Measurements from ENCODE around the gene RAD54L. TPM values are rescaled to one million over a fixed set of nuclear protein-coding genes. Genes with fewer than 3 reads are reported as not detected.

RAD54L gene
- total RNA-seq, 2 experiments from 2014 or later = 43.9 to 44.0 TPM

- POLR2A ChIA-PET = interaction anchor here (0.6 to 1.2 kb wide), 5 partner anchors 10 to 935 kb away, joined by 3 to 6 read pairs (median 3); no protein-coding TSS in a partner anchor
- Mint-ChIP-seq H3K27me3 (no peaks in the 10 kb centered on the region), H3K4me1 (peaks cover 14% of the 10 kb centered on the region), H3K27ac (no peak overlapping the region), H3K4me3 (no peak overlapping the region), H3K9me3 (no peaks in the 10 kb centered on the region), H3K36me3 (ENCODE audit: low read depth) (peaks cover 33% of the 10 kb centered on the region)
- CTCF ChIA-PET = no interaction called here
- DNase-seq = no peak
These were observed 50.8 kb downstream of the RAD54L start for GRCh38 chr1:46298387-46298786.

GRCh38 chr1:46300673-46301405 lies 53.3 kb downstream of the RAD54L start:
- Mint-ChIP-seq H3K4me3 (peak overlapping the region; percentile 95), H3K36me3 (ENCODE audit: low read depth) (peaks cover 34% of the 10 kb centered on the region), H3K27ac (peak overlapping the region; percentile 12), H3K4me1 (peaks cover 24% of the 10 kb centered on the region), H3K27me3 (no peaks in the 10 kb centered on the region), H3K9me3 (no peaks in the 10 kb centered on the region)
- no peak for DNase-seq
- CTCF ChIA-PET = interaction anchor here (0.8 to 0.9 kb wide), 2 partner anchors 47 kb away, joined by 3 to 4 read pairs; no protein-coding TSS in a partner anchor
- POLR2A ChIA-PET = interaction anchor here (0.8 to 1.8 kb wide), 4 partner anchors 9 to 19 kb away, joined by 4 to 5 read pairs (median 4); no protein-coding TSS in a partner anchor

- peaks cover 34% of the 10 kb centered on the region for H3K36me3 Mint-ChIP-seq (ENCODE audit: low read depth)
- POLR2A ChIA-PET = interaction anchor here (0.8 to 1.8 kb wide), 3 partner anchors 9 to 20 kb away, joined by 4 to 5 read pairs (median 4); no protein-coding TSS in a partner anchor
- peak overlapping the region; percentile 95 for H3K27ac Mint-ChIP-seq
- CTCF ChIA-PET = interaction anchor here (0.8 kb wide), 1 partner anchor 47 kb away, joined by 4 read pairs; no protein-coding TSS in a partner anchor
- H3K27me3 Mint-ChIP-seq = no peaks in the 10 kb centered on the region
- no peak for DNase-seq
- H3K9me3 Mint-ChIP-seq = no peaks in the 10 kb centered on the region
- H3K4me3 Mint-ChIP-seq = peak overlapping the region; percentile 95
- peaks cover 30% of the 10 kb centered on the region for H3K4me1 Mint-ChIP-seq
These were observed 53.8 kb downstream of the RAD54L start for GRCh38 chr1:46301406-46301807.

- Mint-ChIP-seq H3K36me3 (ENCODE audit: low read depth) (peaks cover 28% of the 10 kb centered on the region), H3K4me1 (peaks cover 36% of the 10 kb centered on the region), H3K9me3 (no peaks in the 10 kb centered on the region), H3K4me3 (peak overlapping the region; percentile 95), H3K27ac (peak overlapping the region; percentile 95), H3K27me3 (no peaks in the 10 kb centered on the region)
- ChIA-PET POLR2A (interaction anchor here (0.8 to 2.9 kb wide), 9 partner anchors 10 to 717 kb away, joined by 3 to 41 read pairs (median 7); partner anchors contain the start of genes NSUN4 and RAD54L), CTCF (interaction anchor here (0.8 to 2.5 kb wide), 2 partner anchors 38 to 46 kb away, joined by 4 to 17 read pairs; partner anchors contain the start of gene NSUN4)
- DNase-seq = peak; percentile 60
These were observed 54.5 kb downstream of the RAD54L start for GRCh38 chr1:46301808-46302640.

- no peaks in the 10 kb centered on the region for H3K9me3 Mint-ChIP-seq
- POLR2A ChIA-PET = interaction anchor here (0.9 to 2.9 kb wide), 22 partner anchors 8 to 1671 kb away, joined by 3 to 41 read pairs (median 6); partner anchors contain the start of genes GPBP1L1, NSUN4 and RAD54L
- peak overlapping the region; percentile 95 for H3K27ac Mint-ChIP-seq
- H3K36me3 Mint-ChIP-seq (ENCODE audit: low read depth) = peaks cover 27% of the 10 kb centered on the region
- peak overlapping the region; percentile 95 for H3K4me3 Mint-ChIP-seq
- H3K27me3 Mint-ChIP-seq = no peaks in the 10 kb centered on the region
- DNase-seq = peak; percentile 34
- H3K4me1 Mint-ChIP-seq = peaks cover 42% of the 10 kb centered on the region
- CTCF ChIA-PET = interaction anchor here (0.6 to 2.5 kb wide), 6 partner anchors 37 to 1503 kb away, joined by 3 to 21 read pairs (median 5); partner anchors contain the start of genes FOXD2, NSUN4 and RAD54L
These were observed 55.1 kb downstream of the RAD54L start for GRCh38 chr1:46302641-46303037.

- Mint-ChIP-seq H3K36me3 (ENCODE audit: low read depth) (peaks cover 29% of the 10 kb centered on the region), H3K9me3 (no peaks in the 10 kb centered on the region), H3K27me3 (no peaks in the 10 kb centered on the region), H3K4me1 (peaks cover 48% of the 10 kb centered on the region), H3K27ac (peak within 1 kb of the TSS; percentile 95), H3K4me3 (peak within 1 kb of the TSS; percentile 95)
- CTCF ChIA-PET = interaction anchor here (0.6 to 2.5 kb wide), 8 partner anchors 17 to 1503 kb away, joined by 3 to 21 read pairs (median 6); partner anchors contain the start of genes FOXD2, NSUN4 and RAD54L
- POLR2A ChIA-PET = interaction anchor here (0.6 to 2.9 kb wide), 27 partner anchors 9 to 1671 kb away, joined by 3 to 41 read pairs (median 6); partner anchors contain the start of genes GPBP1L1, NSUN4, POMGNT1 and RAD54L
- DNase-seq = peak; percentile 94
These were observed 55.7 kb downstream of the RAD54L start, which contains the start of the genes LRRC41 and UQCRH for GRCh38 chr1:46303038-46303871. Gene LRRC41, minus strand, starts transcription at chr1:46303616. Its CDS starts 294 bp downstream, at chr1:46303322. Gene UQCRH, plus strand, starts transcription at chr1:46303698. Its CDS starts 69 bp downstream, at chr1:46303767.

DNA sequence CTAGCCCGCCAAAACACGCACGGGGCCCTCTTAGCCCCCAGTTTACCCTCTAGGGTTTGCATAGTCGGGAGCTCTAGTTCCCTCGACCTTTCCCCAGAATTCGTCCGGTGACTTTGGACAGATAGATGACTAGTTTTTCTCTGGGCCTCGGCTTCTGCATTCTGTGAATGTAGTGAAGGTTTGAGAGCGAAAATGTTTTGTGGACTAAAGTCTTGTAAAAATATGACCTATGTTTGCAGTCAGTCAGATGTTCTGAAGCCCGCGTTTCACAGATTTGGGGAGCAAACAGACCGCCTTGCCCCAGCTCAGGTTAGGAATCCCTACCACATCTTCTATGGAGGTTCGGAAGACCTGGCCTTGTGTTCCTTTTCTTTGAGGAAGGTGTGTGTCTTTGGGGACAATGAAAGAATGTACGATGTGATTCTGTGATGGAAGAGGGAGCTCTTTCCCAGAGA lies 56.3 kb downstream of the RAD54L start:
- Mint-ChIP-seq H3K4me1 (peaks cover 50% of the 10 kb centered on the region), H3K9me3 (no peaks in the 10 kb centered on the region), H3K4me3 (peak overlapping the region; percentile 95), H3K27me3 (no peaks in the 10 kb centered on the region), H3K27ac (peak overlapping the region; percentile 95), H3K36me3 (ENCODE audit: low read depth) (peaks cover 32% of the 10 kb centered on the region)
- DNase-seq = no peak
- ChIA-PET CTCF (interaction anchor here (1.1 to 2.5 kb wide), 5 partner anchors 18 to 59 kb away, joined by 4 to 21 read pairs (median 7); partner anchors contain the start of genes NSUN4 and RAD54L), POLR2A (interaction anchor here (0.6 to 2.9 kb wide), 22 partner anchors 10 to 1672 kb away, joined by 3 to 41 read pairs (median 6); partner anchors contain the start of genes NSUN4, POMGNT1 and RAD54L)

DNA sequence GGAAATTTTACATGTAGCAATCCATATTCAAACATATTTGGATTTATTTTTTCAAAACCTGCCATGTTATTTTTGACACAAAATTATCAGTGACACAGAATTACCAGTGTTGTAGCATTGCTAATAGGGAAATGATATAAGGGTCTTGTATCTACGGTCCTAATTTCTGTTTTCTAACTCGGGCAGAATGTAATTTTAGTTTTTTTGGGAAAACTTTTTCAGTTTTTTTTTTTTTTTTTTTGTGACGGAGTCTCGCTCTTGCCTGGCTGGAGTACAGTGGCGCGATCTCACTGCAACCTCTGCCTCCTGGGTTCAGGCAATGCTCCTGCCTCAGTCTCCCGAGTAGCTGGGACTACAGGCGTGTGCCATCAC lies 58.6 kb downstream of the RAD54L start:
- Mint-ChIP-seq H3K4me3 (no peak overlapping the region), H3K9me3 (no peaks in the 10 kb centered on the region), H3K36me3 (ENCODE audit: low read depth) (peaks cover 46% of the 10 kb centered on the region), H3K27me3 (no peaks in the 10 kb centered on the region), H3K27ac (no peak overlapping the region), H3K4me1 (peaks cover 40% of the 10 kb centered on the region)
- CTCF ChIA-PET = interaction anchor here (0.9 kb wide), 1 partner anchor 43 kb away, joined by 3 read pairs; no protein-coding TSS in a partner anchor
- POLR2A ChIA-PET = no interaction called here
- DNase-seq = no peak

- POLR2A ChIA-PET = interaction anchor here (0.9 kb wide), 1 partner anchor 34 kb away, joined by 3 read pairs; no protein-coding TSS in a partner anchor
- no peaks in the 10 kb centered on the region for H3K27me3 Mint-ChIP-seq
- CTCF ChIA-PET = interaction anchor here (0.7 kb wide), 1 partner anchor 24 kb away, joined by 6 read pairs; no protein-coding TSS in a partner anchor
- H3K27ac Mint-ChIP-seq = no peak overlapping the region
- no peak overlapping the region for H3K4me3 Mint-ChIP-seq
- H3K36me3 Mint-ChIP-seq (ENCODE audit: low read depth) = peaks cover 53% of the 10 kb centered on the region
- H3K9me3 Mint-ChIP-seq = no peaks in the 10 kb centered on the region
- H3K4me1 Mint-ChIP-seq = peaks cover 32% of the 10 kb centered on the region
- no peak for DNase-seq
These were observed 62.0 kb downstream of the RAD54L start for GRCh38 chr1:46309401-46310159.

DNA sequence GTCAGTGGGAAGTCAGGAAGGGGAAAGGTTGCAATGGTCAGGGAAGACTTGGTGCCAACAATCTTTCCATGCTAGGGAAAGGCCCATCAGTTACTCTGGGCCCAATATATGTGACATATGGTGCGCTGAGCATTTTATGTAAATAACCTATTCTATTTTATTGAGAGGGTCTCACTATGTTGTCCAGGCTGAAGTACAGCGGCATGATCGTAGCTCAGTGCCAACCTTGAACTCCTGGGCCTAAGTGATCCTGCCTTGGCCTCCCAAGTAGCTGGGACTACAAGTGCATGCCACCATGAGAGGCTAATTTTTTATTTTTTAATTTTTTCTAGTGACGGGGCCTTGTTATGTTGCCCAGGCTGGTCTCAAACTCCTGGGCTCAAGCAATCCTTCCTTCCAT lies 62.8 kb downstream of the RAD54L start:
- no peaks in the 10 kb centered on the region for H3K27me3 Mint-ChIP-seq

More for the DNA sequence above, 62.8 kb downstream of the RAD54L start:
- ChIA-PET POLR2A (no interaction called here), CTCF (no interaction called here)
- no peaks in the 10 kb centered on the region for H3K9me3 Mint-ChIP-seq
- H3K27ac Mint-ChIP-seq = no peak overlapping the region
- H3K4me1 Mint-ChIP-seq = peaks cover 26% of the 10 kb centered on the region
- no peak for DNase-seq
- no peak overlapping the region for H3K4me3 Mint-ChIP-seq
- H3K36me3 Mint-ChIP-seq (ENCODE audit: low read depth) = peaks cover 57% of the 10 kb centered on the region
